Activated naive CD4-positive, alpha-beta T cell treated with Interleukin-2 at 50 U/mL for 16 hours (primary cell): Measurements from ENCODE around the gene CDC42SE2.
"Not testable (repeated sequence)": the region's sequence is repeated elsewhere in the genome, so short reads cannot be mapped to it uniquely, and the experiment has no call there.

ENCODE experiments used
- DNase-seq: peaks from one replicate; pipeline ENCODE4 v3.0.0-alpha.2; 2020

Gene CDC42SE2

GRCh38 chr5:131373265-131373664, 109.4 kb downstream of the CDC42SE2 start:
- DNase-seq: no peak

GRCh38 chr5:131375351-131375750, 111.5 kb downstream of the CDC42SE2 start:
- no peak for DNase-seq

DNA sequence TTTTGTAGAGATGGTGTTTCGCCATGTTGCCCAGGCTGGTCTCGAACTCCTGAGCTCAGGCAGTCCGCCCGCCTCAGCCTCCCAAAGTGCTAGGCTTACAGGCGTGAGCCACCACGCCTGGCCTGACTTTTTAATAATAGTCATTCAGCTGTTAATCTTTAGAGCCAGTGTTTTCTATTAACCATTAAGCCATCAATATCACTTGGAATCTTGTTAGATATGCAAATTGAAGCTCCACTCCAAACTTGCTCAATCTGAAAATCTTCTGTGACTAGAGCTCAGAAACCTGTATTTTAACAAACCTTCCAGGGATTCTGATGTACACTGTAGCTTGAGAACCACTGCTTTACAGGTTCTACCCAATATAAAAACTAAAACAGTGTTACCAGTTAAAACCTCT, 113.5 kb downstream of the CDC42SE2 start:
- DNase-seq: no peak

GRCh38 chr5:131377785-131378325, 114.0 kb downstream of the CDC42SE2 start:
- no peak for DNase-seq

- no peak for DNase-seq
Observed at GRCh38 chr5:131378721-131379541, 115.1 kb downstream of the CDC42SE2 start.

DNA sequence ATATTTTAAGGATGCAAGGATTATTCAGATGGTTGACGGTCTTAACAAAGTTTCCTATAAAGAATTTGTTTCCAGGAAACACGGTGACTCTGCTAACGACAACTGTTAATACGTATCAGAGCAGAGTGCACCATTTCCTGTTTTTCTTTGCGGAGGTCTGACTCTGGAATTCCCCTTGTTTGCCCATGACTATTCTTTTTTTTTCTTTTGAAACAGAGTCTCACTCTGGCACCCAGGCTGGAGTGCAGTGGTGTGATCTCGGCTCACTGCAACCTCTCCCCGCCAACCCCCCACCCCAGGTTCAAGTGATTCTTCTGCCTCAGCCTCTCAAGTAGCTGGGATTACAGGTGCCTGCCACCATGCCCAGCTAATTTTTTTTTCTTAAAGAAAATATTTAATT, 115.9 kb downstream of the CDC42SE2 start:
- peak; percentile 72 for DNase-seq

DNA sequence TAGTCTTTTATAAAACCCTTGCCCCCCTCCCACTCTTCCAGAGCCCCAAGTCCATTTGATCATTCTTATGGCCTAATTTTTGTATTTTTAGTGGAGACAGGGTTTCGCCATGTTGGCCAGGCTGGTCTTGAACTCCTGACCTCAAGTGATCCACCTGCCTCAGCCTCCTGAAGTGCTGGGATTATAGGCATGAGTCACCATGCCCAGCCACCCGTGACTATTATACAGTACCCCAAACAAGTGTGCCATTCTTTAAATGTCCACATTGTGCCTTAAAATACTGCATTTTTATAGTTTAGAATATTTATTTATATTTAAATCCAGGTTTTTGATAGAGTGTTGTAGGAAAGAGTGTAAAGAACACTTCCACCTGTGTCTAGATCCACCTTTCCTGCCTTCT, 116.4 kb downstream of the CDC42SE2 start:
- DNase-seq: not testable (repeated sequence)

DNA sequence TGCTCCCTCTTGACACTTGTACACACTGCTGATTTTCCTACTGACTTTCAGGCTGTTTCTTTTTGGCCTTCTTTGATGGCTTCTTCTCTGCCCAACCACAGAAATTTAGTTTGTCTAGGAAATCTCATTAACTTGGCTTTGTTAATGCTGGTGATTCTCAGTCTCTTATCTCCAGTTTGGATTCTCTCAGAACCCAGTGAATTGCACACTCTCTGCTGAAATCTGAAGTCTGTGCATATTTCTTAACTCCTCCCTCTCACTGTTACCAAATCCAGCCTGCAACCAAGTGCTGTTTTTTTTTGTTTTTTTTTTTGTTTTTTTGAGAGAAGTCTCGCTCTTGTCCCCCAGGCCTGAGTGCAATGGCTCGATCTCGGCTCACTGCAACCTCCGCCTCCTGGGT, 117.2 kb downstream of the CDC42SE2 start:
- DNase-seq: no peak

- peak; percentile 35 for DNase-seq
Observed at GRCh38 chr5:131381777-131382176, 117.9 kb downstream of the CDC42SE2 start.

GRCh38 chr5:131382407-131383395, 118.8 kb downstream of the CDC42SE2 start:
- peak; percentile 33 for DNase-seq

GRCh38 chr5:131384173-131384572, 120.3 kb downstream of the CDC42SE2 start:
- no peak for DNase-seq

DNA sequence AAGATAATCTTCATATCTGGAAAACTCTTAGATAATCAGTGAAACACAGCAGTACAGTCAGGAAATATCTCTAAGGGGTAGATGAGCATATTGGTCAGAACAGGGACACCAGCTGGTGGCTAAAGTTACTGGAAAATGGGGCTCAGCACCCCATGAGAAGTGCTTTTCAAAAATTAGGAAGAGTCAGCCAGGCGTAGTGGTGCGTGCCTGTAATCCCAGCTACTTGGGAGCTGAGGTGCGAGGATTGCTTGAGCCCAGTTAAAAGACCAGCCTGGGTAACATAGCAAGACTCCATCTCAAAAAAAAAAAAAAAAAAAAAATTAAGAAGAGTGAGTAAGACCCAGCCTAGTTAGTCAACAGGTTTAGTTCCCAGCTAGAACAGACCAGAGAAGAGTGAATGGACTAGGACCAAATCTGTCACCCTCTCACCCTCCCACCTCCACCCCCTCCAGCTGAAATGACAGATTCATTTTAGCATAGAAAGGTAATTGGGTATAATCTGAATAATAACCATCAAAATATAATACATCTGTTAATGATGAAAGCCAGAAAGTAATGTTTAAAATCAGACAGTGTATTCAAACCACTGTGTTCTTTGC, 120.9 kb downstream of the CDC42SE2 start:
- peak; percentile 73 for DNase-seq

DNA sequence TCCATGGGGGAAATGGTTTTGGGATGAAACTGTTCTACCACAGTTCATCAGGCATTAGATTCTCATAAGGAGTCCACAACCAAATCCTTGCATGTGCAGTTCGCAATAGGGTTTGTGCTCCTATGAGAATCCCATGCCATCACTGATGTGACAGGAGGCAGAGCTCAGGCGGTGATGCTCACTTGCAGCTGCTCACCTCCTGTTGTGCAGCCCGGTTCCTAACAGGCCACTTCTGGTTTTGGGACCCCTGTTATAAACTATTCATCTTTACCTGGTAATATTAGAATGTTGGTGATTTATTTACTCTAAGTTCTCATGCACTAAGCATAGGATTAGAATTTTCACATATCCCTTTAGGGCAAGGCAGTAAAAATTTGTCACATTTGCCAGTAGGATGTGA, 122.3 kb downstream of the CDC42SE2 start:
- no peak for DNase-seq

DNA sequence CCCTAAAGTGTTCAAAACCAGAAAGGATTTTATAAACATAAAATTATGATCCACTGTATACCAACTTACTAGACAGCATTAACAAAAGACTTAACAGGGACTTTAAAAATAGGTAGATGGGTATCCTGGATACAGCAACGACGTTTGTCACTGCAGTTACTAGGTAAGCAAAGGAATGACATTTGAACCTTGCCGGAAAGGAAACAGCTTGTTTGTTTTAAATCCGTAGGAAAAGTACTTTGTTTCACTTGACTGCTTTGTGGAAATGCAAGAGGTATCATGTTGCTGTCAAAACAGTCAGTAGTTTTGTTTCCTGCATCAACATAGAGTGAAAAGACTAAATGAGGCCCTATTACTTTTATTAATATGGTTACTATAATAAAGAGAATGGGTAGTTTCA, 122.9 kb downstream of the CDC42SE2 start:
- DNase-seq: no peak

DNA sequence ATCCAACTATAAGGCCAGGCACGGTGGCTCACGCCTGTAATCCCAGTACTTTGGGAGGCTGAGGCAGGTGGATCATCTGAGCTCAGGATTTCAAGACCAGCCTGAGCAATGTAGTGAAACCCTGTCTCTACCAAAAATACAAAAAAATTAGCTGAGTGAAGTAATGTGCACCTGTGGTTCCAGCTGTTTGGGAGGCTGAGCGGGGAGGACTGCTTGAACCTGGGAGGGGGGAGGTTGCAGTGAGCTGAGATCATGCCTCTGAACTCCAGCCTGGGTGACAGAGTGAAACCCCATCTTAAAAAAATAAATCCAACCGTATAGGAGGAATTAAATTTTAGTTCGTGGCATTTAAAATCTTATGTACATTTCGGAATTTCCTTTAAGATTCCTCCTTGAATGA, 123.4 kb downstream of the CDC42SE2 start:
- DNase-seq: no peak

- no peak for DNase-seq
Observed at GRCh38 chr5:131389096-131389868, 125.4 kb downstream of the CDC42SE2 start.

GRCh38 chr5:131389869-131390265, 126.0 kb downstream of the CDC42SE2 start:
- DNase-seq: no peak

DNA sequence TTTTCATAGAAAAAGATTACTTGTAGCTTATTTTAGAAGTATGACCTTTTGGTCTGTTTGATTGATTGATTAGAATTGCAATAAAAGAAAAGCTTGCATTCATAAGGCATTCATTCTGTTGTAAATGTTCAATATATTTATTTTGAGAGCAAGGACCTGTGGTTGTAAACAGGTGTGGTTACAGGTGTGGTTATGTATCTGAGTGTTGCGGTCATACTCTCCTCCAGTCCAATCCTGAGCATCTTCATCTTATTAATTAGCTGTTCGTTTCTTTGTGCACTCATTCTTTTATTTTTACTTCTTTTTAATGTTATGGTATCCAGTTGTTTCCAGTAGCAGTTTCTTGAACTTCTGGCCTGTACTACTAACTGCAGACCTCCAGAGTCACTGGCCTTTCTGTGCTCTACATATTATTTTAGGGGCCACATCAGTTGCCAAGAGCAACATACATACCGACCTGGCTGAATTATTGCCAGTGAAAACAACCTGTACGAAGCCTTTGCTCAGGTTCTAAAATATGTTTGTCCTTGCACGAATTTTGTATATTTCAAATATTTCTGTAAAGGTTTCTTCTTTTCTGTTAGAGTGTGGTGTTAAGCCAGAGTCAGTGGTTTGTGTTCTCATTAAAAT, 128.7 kb downstream of the CDC42SE2 start:
- DNase-seq: no peak

GRCh38 chr5:131393498-131393968, 129.7 kb downstream of the CDC42SE2 start:
- DNase-seq: no peak

DNA sequence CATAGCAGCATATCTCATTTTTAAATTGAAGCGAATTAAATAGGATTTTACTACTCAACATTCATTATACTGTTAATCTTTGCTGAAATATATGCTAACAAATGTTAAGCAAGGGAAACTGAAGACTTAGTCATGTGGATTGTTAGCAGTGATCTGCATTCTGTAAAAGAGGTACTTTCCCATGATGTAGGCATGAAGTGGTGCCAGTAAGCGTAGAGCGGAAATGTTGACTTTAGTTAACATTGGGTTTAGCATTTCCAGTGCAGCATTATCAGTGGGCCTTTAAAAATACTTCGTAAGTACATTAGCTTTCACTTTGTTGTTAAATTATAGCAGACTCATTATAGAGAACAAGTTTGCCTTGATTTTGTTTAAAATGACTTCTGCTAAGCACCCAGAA, 130.3 kb downstream of the CDC42SE2 start:
- DNase-seq: peak; percentile 45

- DNase-seq: no peak
Observed at GRCh38 chr5:131396015-131396414, 132.2 kb downstream of the CDC42SE2 start.
